ENCODE measurements around the gene AADACL4.
"Not testable (repeated sequence)": the region's sequence is repeated elsewhere in the genome, so short reads cannot be mapped to it uniquely, and the experiment has no call there.

Gene AADACL4

GRCh38 chr1:12629985-12630760, 13.7 kb upstream of the AADACL4 start:
- DNase-seq (ENCODE audit: low read depth): no peak

GRCh38 chr1:12630946-12631530, 12.8 kb upstream of the AADACL4 start:
- no peak for DNase-seq (ENCODE audit: low read depth)

- DNase-seq (ENCODE audit: low read depth): no peak
Measured at GRCh38 chr1:12631571-12631970, 12.3 kb upstream of the AADACL4 start.

GRCh38 chr1:12634156-12634555, 9.7 kb upstream of the AADACL4 start:
- no peak for DNase-seq (ENCODE audit: low read depth)

GRCh38 chr1:12634696-12635202, 9.1 kb upstream of the AADACL4 start:
- DNase-seq (ENCODE audit: low read depth): no peak

GRCh38 chr1:12636098-12636950, 7.6 kb upstream of the AADACL4 start:
- DNase-seq (ENCODE audit: low read depth): no peak

- DNase-seq (ENCODE audit: low read depth): no peak
Measured at GRCh38 chr1:12637693-12638092, 6.2 kb upstream of the AADACL4 start.

- DNase-seq (ENCODE audit: low read depth): no peak
Measured at GRCh38 chr1:12640237-12640957, 3.5 kb upstream of the AADACL4 start.

GRCh38 chr1:12640958-12641272, 3.0 kb upstream of the AADACL4 start:
- no peak for DNase-seq (ENCODE audit: low read depth)

GRCh38 chr1:12643079-12643478, 806 bp upstream of the AADACL4 start:
- no peak for DNase-seq (ENCODE audit: low read depth)

- no peak for DNase-seq (ENCODE audit: low read depth)
Measured at GRCh38 chr1:12644237-12644636, 352 bp downstream of the AADACL4 start.

GRCh38 chr1:12644829-12645228, 944 bp downstream of the AADACL4 start:
- no peak for DNase-seq (ENCODE audit: low read depth)

GRCh38 chr1:12645401-12645800, 1.5 kb downstream of the AADACL4 start:
- not testable (repeated sequence) for DNase-seq (ENCODE audit: low read depth)

GRCh38 chr1:12648741-12649140, 4.9 kb downstream of the AADACL4 start:
- DNase-seq (ENCODE audit: low read depth): no peak

GRCh38 chr1:12649971-12650421, 6.1 kb downstream of the AADACL4 start:
- peak; percentile 39 for DNase-seq (ENCODE audit: low read depth)

GRCh38 chr1:12654004-12654567, 10.2 kb downstream of the AADACL4 start:
- no peak for DNase-seq (ENCODE audit: low read depth)

GRCh38 chr1:12654657-12655056, 10.8 kb downstream of the AADACL4 start:
- DNase-seq (ENCODE audit: low read depth): no peak

GRCh38 chr1:12656575-12656974, 12.7 kb downstream of the AADACL4 start:
- DNase-seq (ENCODE audit: low read depth): no peak

- no peak for DNase-seq (ENCODE audit: low read depth)
Measured at GRCh38 chr1:12657060-12657884, 13.4 kb downstream of the AADACL4 start.

- not testable (repeated sequence) for DNase-seq (ENCODE audit: low read depth)
Measured at GRCh38 chr1:12657885-12658512, 14.1 kb downstream of the AADACL4 start.
